GM12875 (cell line): ENCODE measurements around the gene ANKMY1.

Experiments used
- H3K4me3 ChIP-seq: one replicate; pipeline ENCODE4 v1.5.1; 2011; ENCODE audit warnings: low read depth, low read length, control low read depth
- TF ChIP-seq, protein P1 (sequence below): IDR thresholded peaks from 2 replicates; pipeline ENCODE4 v1.5.1; 2011; ENCODE audit warnings: low read depth, mild to moderate bottlenecking, control low read depth, inconsistent platforms, low read length, moderate library complexity, borderline replicate concordance; ENCODE audit not compliant: insufficient read depth

ANKMY1 gene

DNA sequence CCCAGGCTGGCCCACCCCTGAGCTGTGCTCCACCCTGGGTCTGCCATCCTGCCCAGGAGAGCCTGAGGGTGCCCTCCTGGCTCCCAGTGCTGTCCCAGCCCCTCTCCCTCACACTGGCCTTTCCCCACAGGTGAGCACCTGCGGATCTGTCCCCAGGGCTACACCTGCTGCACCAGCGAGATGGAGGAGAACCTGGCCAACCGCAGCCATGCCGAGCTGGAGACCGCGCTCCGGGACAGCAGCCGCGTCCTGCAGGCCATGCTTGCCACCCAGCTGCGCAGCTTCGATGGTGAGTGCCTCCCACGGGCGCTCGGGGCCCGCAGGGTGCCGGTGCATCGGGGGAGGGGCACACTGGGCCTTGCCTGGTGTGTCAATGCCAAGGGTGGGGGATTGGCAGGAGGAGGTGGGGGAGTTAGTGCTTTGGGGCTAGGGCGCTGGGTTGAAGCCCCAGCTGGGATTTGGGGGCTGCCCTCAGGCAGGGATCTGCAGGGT lies 98.8 kb downstream of the ANKMY1 start:
- no peak overlapping the region for H3K4me3 ChIP-seq
- TF ChIP-seq, protein P1, sequence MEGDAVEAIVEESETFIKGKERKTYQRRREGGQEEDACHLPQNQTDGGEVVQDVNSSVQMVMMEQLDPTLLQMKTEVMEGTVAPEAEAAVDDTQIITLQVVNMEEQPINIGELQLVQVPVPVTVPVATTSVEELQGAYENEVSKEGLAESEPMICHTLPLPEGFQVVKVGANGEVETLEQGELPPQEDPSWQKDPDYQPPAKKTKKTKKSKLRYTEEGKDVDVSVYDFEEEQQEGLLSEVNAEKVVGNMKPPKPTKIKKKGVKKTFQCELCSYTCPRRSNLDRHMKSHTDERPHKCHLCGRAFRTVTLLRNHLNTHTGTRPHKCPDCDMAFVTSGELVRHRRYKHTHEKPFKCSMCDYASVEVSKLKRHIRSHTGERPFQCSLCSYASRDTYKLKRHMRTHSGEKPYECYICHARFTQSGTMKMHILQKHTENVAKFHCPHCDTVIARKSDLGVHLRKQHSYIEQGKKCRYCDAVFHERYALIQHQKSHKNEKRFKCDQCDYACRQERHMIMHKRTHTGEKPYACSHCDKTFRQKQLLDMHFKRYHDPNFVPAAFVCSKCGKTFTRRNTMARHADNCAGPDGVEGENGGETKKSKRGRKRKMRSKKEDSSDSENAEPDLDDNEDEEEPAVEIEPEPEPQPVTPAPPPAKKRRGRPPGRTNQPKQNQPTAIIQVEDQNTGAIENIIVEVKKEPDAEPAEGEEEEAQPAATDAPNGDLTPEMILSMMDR: no peak

DNA sequence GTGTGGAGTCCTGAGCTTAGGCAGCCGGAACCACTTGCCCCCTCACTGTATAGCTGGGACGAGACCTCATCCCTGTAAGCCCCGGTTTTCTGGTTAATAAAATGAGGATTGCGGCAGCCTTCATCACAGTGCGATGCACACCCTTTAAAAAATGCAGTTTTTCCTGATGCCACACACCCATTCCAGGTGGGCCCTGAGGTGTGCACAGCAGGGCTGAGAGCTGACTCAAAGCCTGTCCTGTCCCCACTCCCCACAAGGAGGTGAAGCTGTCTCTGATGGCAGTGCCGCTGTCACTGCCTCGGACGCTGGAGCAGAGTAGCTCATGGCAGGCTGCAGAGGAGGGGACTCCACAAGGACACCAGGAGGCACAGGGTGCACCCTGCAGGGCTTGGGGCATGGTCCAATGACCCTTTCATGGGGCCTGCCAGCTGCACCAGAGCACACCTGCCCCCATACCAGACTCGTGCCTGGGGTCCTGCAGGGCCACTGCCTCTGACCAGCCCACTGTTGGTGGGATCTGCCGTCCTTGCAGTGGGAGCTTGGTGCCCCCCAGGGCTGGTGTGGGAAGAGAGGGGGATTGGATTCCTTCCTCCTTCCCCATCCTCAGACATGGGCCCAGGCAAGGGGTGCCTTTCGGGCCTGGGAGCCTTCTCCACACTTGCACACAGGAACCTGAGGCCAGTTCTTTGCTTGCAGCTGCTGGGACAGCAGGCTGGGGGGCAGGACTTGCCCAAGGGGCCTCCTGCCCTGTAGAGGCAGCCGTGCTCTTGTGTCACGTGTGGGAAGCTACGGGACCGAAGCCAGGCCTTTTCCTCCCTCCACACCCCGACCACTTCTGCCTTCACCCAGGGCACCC lies 99.5 kb downstream of the ANKMY1 start:
- TF ChIP-seq, protein P1: no peak
- H3K4me3 ChIP-seq: no peak overlapping the region

DNA sequence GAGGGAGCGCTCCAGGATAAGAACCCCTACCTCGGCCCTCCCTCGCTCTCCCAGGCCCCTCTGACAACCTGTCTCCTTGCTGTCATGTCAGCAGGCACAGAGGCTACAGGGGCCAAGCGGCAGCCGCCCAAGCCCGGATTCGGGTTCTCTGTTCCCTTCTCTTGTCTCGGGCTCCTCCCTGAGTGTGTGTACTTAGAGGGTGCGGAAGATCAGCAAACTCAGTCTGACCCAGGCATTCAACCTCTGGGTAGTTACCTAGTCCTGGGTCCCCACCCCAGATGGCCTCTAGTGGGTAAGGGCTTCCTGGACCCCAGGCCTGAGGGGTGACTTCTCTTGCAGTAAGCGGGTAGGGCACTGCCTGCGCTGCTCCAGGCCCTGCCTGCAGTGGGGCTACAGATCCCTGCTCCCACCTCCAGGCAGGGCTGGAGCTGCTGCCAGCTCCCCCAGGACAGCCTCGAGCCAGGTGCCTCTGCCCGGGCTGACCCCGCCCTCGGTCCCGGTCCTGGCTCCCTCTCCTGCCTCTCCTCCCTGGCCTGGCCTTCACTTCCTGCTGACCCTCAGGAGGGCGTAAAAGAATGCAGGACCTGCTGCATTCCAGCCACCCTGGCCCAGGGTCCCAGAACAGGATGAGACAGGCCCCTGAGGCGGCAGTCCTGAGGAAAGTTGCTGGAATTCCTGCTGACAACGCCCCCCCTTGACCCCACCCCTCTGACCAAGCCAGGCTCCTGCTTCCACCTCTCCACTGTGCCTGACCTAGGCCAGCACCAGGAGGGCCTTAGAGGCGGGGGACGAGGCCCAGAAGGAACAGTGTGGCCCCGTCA lies 100.4 kb downstream of the ANKMY1 start:
- TF ChIP-seq, protein P1: no peak
- no peak overlapping the region for H3K4me3 ChIP-seq

DNA sequence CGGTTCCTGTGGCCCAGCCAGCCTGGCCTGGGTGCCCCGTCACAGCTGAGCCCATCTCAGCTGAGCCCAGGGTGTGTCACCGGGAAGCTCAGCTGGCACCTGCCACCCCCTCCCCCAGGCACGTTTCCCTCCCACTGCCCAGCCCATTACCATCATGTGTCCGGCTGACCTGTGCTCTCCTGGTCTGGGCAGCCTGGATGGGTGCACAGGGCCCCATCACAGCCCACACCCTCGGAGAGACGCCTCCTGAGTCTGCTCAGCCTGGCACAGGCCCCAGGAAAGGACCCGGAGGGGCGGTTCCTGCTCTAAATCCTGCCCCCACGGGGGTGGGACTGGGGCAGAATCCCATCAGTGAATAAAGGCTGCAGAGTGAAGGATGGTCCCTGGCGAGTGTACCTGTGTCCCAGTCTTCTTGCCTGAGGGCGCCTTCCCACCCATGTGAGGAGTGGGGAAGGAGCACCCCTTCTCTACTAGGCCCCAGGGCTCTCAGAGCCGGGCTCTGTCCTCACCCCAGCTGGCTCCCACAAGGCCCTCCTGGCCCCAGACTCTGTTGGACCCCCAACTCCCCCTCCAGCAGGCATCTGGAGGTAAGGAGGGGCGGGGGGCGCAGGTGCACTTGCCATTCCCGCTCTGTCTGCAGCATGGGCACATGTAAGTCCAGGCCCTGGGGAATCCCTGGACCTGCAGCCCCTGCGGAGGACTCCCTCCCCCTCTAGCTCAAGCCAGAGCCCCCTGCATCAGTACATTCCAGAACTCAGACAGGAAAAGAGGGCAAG lies 101.2 kb downstream of the ANKMY1 start:
- no peak overlapping the region for H3K4me3 ChIP-seq
- TF ChIP-seq, protein P1: no peak

DNA sequence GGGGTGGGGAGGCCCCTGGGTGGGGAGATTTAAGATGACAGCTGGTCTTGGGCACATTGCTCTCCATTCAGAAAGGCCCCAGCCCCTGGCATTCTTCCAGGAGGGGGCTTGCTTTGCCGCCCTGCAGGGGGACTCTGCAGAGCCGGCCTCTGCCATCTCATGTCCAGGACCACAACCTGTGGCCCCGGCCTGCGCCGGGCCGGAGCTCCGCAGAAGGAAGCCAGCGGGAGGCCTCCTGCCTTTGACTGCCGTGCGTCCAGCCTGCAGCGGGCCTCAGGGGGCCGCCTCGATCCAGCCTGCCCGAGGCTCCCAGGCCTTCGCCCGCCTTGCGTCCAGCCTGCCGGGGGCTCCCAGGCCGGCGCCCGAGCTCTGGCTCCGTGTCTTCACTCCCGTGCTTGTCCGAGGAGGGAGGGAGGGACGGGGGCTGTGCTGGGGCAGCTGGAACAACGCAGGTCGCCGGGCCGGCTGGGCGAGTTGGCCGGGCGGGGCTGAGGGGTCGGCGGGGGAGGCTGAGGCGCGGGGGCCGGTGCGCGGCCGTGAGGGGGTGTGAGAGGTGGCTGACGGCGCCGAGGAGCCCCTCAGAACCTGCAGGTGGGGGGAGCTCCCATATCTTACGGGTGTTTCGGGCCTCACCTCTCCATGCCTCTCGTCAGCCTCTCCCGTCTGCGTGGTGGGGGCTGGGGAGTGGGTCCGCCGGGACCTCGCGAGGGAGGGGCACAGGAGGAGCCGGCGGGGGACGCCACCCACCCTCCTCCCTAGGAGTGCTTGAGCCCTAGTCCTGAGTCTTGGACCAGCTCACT lies 101.9 kb downstream of the ANKMY1 start:
- TF ChIP-seq, protein P1: no peak
- no peak overlapping the region for H3K4me3 ChIP-seq

DNA sequence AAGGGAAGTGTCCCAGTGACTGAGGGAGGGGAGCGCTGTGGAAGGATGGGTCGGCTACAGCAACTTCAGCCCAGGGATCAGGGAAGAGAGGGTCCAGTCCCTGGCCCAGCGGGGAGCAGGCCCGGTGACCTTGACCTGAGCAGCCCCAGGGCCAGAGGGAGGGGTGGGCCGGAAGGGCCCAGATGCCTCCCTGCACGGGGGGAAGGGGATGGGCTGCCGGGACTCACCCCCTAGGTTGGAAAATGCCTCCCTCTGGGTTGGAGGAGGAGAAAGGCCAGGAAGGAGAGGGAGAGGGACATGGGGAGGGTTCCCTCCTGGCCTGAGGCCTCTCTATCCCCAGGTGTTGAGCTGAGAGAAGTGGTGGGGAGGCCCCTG lies 102.5 kb downstream of the ANKMY1 start:
- TF ChIP-seq, protein P1: no peak
- no peak overlapping the region for H3K4me3 ChIP-seq
